Non-pigmented ciliary epithelial cell (primary cell): ENCODE data around the gene IGFN1.

Experiments used
- DNase-seq: peaks from one replicate; pipeline ENCODE4 v3.0.0-alpha.2; 2010; ENCODE audit warnings: low read depth

IGFN1 gene

DNA sequence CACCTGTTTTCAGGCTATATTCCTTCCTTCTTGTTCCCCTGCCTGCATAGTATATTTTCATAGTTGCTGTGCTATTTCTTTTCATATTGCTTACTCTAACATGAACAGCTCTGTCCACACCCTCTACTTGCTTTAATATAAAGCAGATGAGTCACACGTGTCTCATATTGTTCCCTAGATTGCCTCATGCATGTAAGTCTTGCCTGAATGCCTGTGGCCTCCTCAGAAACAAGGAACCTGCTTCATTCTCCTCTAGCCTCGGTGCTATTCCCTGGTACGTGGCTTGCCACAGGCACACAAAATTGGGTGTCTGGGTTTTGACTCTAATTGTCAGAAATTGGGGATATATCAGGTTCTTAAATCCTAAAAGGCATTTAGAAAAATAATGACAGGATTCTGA is 76.2 kb downstream of the IGFN1 start:
- peak; percentile 76 for DNase-seq

DNA sequence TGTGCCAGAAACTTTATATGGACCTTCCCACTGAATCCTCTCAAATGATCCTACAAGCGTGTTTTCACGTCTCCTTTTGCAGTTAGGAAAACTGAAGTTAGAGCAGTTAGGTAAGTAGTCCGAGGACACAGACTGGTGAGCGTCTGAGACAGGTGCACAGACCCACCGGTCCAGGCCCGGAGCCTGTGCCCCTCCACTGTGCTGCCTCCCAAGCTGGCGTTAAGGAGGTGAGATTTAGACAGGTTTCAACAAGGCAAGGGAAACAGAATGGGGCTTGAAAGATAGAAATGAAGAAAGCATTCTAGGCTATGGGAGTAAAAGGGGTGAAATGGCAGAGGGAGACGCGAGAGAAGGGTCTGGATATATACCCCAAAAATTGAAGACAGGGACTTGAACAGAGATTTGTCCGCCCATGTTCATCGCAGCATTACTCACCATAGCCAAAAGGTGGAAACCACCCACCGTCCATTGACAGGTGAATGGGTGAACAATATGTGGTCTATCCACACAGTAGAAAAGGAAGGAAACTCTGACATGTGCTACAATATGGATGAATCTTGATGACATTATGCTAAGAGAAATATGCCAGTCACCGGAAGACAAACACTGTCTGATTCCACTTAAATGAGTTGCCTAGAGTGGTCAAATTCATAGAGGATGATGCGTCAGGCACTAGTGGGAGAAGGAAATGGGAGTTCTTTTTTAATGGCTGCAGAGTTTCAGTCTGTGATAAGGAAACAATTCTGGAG is 77.0 kb downstream of the IGFN1 start:
- no peak for DNase-seq

DNA sequence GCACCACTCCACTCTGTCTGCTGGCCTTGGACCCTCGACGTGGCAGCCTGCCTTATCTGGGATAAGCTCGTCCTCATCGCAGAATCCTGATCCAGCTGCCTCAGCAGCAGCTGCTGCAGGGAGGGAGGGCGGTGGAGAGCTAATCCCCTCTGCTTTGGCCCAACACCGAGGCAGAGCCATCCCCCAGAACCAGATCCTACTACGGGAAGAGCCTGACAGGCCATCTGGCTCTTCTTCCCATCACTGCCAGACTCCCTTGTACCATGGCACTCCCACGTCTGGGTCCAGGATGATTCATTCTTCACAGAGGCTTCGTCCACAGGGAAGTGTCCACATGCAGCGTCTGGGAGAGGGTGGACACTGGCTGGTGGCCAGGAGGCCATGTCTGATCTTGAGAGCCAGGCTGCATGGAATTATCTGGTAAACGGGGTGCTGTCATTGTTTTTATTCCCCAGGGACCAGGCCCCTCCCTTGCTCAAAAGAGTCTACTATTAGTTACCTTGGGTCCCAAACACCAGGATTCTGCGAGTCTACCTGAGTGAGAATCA is 78.1 kb downstream of the IGFN1 start:
- DNase-seq: no peak

DNA sequence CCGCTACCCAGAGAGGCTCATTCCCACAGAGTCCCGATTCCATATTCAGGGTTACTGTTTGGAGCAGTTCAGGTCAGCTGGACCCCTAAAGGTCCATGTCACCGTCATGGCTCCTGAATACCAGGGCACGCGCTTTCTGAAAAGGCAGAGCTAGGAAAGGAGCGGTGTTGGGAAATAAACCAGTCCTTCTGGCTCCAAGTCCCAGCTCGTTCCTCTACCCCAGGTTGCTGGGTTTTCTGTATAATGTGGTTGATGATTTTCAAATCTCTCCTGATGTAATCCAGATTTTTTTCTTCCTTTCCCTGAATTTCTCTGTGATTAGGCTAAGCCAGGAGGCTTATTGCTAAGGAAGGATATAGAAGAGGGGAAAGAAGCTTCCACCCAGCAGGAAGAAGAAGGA is 78.7 kb downstream of the IGFN1 start:
- DNase-seq: no peak

DNA sequence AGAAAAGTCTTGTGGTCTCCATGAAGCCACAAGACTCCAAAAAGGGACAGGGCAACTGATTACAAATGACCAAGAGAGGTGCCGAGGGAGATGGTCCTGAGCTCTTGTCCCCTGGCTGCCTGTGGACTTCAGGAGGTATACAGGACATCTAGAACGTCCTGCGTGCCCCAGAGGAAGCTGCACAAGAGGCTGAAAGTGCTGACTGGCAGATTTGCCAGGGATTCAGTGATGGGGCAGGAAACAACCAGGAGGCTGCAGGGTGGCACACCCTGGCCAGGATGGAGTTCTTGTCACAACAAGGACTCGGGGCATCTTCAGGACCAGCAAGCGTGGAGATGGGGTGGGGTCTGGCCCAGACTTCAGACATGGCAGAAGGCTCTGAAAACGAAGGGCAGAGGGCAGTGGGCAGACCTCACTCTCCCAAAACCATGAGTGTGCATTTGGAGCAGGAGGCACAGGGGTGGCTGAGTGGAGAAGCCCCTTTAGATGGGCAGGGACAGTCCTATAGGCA is 79.3 kb downstream of the IGFN1 start:
- DNase-seq: no peak

DNA sequence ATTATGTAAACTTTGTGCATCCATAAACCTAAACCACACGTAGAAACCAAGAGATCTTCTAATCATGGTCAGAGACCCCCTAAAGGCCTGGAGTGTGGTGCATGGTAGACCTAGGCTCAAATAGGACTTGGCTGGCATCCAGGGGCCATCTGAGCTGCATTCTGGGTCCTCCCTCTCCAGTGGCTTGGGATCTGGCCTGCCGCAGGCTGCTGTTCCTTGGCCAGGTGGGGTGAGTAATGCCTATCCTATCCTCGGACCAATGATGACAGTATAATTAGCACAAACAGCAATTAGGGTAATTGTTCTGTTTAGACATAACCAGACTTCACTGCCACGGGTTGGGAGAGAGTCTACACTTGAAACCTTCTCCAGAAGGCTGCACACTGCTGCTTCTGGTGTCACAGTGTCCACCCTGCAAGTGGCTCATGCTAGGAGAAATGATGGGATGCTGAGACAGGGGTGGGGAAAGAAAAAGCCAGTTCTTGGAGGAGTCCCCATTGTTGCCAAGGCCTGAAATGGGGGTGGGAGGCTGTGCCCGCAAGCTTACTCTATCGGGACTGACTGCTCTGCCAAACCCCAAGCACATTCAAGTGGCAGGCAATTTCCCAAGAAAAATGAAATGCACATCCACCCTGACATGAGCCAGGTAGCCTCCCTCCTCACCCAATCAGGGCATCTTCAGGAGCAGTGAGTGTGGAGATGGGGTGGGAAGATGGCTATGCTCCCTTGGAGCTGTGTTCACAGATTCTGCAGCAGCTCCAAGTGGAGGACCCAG is 80.2 kb downstream of the IGFN1 start:
- DNase-seq: no peak

DNA sequence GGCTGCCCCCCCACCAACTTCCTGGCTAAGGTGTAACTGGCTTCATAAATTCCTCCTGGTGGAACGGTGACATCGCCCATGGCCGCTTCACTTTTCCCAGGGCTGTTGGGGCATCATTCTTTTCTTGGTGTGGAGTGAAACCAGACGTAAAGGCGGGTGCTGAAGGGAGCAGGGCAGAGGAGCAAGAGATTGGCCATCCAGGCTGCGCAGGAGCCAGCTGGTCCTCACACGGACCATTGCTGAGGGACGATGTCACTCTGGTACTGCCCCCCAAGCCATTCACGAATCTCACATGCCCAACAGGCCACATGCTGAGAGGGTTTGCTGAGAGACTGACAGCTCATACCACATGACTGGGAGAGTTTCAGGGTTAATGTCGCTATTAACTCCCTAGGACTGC is 82.2 kb downstream of the IGFN1 start:
- no peak for DNase-seq

DNA sequence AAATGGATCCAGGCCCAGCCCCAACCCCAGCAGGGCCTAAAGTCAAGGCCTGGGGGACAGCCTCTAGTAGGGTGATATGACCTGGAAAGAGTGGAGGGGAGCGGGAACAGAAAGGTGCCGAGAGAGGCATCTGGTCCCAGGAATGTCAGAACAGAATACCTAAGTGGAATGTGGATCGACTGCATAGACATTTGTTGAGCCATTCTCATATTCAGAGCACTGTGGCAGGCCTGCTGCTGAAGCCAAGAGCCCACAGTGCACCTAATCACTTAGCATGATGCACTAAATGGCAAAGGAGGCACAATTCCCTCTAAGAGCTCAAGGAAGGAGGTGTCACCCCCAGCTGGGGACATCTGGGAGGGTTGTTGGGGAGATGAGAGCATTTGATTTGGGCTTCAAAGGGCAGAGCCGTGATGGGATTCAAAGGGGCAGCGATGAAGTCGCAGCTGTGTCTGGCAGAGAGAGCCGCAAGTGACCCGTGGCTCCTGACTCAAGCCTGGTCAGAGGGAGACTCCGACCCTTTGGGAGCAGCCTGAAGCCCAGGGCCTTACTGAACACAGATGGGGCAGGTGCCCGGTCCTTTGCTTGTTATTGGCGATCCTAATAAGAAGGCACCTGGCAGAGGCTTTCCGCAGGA is 84.1 kb downstream of the IGFN1 start:
- no peak for DNase-seq

DNA sequence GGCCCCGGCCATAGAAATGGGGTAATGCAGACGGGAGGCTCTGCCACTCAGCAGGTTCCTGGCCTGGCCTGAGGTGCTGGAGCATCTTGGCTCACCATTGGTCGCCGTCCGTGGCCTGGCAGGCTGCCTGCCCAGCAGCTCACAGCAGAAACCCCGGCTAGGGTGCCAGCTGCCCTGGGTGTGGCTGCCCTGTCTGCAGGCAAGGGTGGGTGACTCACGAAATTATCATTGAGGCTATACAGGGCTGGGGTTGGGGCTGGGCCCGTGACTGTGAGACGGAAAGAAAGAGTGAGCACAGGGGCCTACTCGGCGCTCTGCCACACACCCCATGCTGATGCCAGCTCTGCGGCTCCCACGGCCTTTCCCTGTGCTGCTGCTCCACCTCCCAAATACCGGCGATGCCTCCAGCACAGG is 84.6 kb downstream of the IGFN1 start:
- DNase-seq: no peak

DNA sequence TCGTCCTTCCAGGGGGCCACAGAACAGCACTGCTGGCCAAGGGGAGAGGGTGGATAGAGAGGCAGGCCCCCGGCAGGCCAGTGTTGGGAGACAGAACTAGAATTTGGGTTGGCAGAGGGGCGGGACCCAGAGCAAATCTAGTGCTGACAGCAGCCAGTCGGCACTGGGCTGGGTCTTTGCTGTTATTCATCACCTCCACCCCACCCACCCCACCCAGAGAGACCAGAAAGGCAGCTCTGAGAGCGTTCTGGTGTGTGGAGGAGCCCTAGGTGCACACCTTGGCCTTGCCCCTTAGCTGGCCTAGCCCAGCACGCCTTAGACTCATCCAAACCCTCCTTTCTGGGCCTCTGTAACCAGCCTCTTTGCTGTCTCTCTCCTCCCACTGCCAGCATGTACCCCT is 86.3 kb downstream of the IGFN1 start:
- DNase-seq: no peak

DNA sequence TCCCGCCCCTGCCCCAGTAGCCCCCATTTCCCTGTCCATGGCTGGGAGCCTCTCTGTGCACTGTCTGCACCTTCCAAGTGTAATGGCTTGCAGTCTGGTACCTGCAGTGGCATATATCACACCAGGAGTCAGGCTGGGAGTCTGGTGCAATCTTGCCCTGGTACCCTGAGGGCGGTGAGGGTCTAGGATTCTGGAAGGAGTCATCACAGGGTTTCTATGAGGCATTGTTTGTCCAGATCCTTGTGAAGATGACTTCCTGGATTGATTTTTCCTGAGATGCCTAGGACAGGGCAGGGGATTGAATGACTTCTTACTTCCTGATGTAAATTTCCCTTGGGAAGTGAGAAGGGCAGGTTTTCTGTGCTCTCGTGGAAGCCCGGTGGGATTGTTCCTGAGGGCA is 86.8 kb downstream of the IGFN1 start:
- no peak for DNase-seq
